ENCODE results near the gene IGF2.

Gene IGF2

DNA sequence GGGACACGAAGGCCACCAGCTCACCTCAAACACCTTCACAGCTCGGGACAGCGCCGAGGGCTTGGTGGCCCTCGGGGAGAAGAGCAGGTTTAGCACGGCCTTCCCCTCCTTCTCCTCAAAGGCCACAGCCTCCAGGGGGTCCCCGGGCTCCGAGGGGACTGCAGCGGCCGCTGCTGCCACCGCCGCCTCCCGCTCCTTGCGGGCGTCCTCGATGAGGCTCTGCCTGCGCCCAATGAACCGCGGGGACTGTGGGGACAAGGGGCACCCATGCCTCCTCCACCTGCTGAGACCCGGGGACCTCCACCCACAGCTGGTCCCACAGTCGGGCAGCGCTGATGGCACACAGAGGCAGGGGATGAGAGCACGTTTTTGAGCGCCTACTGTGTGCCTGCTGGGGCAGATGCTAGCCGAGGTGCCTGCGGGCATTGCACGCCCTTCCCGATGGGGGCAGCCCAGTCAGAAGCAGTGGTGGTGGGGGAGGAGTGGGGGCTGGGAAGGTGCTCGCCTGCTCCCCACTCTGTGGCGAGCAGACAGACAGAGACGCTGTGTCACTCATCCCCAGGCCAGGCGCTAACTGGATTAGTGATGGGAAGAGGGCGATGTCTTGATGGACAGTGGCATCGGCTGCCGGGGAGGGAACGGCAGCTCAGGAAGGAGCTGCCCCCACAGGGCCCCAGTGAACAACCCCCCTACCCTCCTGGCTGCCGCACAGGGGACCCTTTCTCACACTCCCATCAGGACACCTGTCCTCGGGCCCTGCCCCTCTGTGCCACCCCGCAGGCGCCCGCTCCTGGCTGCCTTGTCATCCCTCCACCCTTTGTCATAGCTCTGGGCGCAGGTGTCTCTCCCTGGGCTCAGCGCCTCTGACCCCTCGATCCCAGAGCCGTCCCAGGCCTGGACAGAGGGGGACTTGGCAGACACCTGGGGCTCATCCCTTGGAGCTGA lies 30.7 kb upstream of the IGF2 start:
- DNase-seq: no peak

DNA sequence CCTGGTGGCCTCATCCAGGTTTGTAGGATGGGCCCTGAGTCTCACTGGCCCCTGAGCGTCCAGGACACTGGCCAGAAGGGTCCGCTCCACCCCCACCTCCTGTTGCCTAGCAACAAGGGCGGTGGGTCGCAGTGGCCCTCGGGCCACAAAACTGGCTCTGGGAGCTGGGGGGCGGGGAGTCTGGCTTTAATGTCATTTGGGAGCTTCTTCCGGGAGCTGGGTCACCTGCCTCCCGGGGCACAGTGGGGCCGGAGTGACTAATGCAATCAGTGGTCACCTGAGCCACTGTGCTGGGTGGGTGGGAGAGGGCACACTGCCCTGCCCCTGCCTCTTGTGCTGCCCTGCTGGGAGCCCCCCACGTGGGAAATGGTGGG lies 29.8 kb upstream of the IGF2 start:
- no peak for DNase-seq

DNA sequence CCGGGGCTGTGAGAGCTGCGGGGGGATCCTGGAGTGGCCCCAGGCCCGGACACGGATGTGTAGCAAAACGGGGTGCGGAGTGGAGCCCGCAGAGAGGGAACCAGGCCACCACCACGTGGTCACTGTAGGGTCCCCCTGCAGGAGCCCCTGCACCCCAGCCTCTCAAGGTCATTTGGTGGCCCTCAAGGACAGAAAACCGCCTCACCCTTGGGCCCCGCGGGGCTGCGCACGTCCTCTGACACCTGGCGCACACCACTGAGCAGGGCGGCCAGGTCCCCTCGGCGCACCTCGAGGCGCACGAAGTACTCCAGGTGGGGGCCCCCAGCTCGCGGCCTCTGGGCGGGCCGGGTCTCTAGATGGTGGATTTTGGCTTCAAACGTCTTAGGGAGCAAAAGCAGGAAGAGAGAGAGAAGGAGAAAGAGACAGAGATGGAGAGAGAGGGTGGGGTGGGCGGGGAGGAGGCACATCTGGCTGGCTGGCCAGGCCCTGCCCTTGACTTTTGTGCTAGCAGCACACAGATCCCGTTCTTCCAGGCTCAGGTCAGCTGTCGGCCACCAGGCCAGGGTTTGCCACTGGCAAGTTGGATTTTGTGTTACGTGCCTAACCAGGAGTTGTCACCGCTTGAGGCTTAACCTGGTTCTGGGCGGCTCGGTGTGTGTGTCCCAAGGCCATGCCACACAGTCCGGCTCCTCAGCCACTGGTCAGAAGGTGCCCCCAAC lies 29.3 kb upstream of the IGF2 start:
- no peak for DNase-seq

DNA sequence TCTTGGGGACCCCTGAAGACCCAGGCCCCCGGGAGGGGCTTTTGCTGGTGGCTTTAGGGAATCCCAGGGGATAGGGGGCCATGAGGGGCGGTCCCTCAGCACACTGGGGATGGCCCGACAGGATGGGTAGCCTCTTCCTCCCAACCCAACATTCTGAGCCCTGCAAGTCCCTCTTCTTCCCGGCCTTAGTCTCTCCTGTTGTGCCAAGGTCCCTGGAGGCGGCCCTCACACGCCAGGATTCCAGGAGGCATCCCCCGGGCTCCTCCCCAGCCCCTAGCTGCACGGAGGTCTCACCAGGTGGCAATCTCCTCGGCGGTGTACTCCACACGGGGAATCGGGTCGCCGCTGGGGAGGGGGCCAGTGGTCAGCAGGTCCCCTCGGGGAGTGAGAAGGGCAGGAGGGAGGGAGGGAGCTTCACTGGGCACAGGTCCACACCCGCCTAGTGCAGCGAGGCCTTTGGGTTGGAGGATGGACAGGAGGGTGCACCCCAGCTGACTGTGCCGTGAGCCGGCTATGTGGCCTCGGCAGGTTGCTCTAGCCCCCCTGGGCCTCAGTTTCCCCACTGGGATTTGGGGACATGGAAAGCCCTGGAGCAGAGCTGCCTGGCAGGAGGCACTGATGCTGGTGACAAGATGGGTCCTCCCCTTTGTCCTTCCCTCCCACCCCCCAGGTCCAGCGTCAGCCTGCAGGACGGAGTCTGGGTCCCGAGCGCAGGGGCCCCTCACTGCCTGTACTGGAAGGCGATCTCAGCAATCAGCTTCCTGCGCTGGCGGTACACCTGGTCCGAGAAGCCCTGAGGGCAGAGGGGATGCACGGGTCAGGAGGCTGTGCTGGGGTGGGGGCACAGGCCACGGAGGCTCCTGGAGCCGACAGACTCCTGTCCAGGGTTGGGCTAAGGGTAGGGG lies 28.2 kb upstream of the IGF2 start:
- DNase-seq: no peak

DNA sequence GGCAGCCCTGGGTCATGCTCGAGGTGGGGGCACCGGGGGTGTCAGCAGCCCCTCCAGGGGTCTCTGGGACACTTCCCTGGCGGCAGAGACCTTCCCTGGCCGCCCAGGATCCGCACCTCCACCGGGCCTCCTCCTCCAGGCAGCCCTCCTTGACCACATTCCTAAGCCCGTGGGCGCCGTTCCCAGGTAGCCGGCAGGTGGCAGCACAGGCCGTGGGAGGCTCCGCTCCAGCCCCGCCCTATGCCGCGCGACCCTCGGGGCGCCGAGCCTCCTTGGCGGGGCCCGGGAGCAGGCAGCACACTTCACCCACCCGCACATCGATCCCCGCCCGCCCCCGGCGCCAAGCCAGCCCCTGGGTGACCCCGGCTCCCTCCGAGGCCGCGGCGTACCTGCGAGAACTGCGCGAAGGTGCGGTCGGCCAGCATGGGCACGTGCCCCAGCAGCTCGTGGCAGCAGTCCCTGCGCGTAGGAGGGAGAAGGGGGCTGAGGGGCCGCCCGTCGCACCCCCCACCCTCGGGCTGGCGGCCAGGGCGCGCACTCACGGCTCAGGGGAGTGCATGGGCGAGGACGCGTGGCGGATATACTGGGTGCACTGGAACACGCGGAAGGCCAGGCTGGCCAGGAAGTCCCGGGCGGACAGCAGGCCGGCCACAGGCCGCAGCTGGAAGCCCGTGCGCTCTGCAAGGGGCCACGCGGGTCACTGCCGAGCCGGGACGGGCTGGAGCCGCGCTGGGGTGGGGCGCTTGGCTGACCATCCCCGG lies 27.1 kb upstream of the IGF2 start:
- DNase-seq: no peak

DNA sequence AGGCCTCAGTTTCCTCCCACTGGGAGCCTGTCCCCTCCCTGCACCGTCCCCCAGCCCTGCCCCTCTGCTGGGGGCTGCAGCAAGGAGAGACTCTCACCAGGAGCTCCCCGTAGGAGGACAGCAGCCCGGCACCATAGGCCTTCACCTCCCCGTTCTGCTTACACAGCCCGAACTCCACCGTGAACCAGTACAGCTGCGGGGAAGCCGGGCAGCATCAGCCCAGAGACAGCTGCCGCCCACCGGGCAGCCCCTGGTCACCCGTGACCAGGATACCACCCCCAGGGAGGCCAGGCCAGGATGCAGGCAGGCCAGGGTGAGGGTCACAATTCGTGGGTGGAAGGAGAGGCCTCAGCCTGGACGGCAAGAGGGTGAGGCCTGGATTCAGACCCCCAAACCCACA lies 26.4 kb upstream of the IGF2 start:
- no peak for DNase-seq

DNA sequence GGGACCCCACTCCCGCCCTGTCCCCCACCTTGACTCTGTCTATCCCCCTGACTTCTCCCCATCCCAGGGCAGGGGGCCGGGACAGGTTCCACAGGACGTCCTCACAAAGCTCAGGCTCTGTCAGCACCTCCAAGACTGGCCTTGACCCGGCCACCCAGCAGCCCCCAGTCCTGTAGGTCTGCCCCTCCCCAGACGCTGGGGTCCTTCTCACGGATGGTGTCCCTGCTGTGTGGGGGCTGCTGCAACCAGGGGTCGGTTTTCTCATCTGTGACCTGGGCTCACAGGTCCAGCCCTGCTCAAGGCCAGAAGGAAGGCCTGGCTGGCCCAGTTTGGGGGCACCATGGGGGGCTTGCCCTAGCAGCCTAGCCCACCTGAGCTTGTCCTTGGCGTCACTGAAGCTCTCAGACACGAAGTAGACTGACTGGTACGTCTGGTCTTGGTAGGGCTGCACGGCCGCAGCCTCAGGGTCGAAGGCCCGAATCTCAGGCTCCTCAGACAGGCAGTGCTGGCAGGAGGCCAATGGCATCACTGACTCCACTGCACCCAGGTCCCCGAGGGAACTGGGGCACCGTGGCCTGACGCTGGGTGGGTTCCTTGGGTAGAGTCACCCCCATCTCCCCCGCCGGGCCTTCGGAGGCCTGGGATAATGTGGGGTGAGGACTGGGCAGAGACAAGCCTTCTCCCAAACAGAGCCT lies 25.8 kb upstream of the IGF2 start:
- DNase-seq: no peak

DNA sequence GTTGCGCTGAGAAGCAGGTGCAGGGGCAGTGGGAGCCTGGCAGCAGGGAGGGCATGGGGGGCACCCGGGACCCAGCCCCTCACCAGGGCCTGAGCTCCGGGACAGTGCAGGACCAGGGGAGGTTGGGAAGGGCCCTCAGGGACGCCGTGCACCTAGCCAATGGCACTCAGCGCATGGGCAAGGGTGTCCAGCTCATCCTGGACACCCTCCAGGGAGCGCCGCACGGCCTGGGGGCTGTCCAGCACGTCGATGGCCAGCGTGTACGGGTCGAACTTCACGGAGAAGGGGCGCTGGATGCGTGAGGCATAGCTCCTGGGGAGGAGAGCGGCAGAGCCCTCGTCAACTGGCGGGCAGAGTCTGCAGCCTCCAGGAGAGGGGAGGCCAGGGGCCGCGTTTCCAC lies 24.9 kb upstream of the IGF2 start:
- DNase-seq: no peak

DNA sequence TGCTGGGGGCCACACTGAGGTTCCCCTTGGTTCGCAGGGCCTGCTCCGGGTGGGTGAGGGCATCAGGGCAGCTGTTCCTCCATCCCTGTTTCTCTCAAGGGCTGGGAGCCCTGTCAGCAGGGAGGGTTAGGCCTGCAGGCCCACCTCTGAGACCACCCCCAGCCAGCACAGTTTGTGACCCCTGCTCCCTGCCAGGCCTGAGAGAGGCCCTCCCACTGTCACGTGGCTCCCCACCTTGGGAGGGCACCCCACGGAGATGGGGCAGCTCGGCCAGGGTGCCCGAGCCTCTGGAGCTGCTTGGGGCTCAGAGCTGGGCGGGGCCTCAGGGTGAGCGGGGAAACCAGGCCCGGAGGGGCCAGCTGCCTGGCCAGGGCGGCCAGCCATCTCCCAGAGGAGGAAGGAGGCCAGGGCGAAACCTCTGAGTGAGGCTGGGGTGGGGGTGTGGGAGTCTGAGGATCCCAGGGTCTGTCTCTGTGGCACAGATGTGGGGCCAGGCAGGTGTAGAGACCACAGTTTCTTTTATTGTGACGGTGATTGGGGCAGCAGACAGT lies 24.3 kb upstream of the IGF2 start:
- no peak for DNase-seq

DNA sequence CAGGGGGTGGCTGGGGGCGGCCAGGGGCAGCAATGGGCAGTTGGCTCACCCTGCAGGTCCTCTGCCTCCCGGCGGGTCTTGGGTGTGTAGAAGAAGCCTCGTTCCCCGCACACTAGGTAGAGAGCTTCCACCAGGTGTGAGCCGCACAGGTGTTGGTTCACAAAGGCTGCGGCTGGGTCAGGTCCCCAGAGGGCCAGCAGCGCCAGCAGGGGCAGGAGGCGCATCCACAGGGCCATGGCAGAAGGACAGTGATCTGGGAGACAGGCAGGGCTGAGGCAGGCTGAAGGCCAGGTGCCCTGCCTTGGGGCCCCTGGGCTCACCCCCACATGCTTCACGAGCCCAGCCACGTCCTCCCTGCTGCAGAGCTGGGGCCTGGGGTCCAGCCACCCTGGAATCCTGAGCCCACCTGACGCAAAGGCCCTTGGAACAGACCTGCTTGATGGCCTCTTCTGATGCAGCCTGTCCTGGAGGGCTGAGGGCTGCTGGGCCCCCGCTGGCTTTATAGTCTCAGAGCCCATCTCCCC lies 21.6 kb upstream of the IGF2 start, which contains the start of gene INS:
Gene INS (minus strand): TSS at position 474 of the 524 bp plus-strand sequence. CDS start 238 bp downstream, at position 236.
- DNase-seq: no peak

DNA sequence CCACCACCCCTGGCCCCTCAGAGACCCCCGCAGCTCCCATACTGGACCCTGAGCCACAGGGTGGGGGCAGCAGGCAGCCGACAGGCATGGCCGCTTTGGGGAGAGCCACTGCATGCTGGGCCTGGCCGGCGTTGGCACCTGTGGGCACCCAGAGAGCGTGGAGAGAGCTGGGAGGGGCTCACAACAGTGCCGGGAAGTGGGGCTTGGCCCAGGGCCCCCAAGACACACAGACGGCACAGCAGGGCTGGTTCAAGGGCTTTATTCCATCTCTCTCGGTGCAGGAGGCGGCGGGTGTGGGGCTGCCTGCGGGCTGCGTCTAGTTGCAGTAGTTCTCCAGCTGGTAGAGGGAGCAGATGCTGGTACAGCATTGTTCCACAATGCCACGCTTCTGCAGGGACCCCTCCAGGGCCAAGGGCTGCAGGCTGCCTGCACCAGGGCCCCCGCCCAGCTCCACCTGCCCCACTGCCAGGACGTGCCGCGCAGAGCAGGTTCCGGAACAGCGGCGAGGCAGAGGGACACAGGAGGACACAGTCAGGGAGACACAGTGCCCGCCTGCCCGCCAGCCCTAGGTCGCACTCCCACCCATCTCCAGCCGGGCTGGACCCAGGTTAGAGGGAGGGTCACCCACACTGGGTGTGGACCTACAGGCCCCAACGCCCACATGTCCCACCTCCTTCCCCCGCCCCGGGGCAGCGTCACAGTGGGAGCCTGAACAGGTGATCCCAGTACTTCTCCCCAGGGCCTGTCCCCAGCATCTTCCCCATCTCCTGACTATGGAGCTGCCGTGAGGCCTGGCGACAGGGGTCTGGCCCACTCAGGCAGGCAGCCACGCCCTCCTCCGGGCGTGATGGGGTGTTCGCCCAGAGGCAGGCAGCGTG lies 20.6 kb upstream of the IGF2 start:
- no peak for DNase-seq

DNA sequence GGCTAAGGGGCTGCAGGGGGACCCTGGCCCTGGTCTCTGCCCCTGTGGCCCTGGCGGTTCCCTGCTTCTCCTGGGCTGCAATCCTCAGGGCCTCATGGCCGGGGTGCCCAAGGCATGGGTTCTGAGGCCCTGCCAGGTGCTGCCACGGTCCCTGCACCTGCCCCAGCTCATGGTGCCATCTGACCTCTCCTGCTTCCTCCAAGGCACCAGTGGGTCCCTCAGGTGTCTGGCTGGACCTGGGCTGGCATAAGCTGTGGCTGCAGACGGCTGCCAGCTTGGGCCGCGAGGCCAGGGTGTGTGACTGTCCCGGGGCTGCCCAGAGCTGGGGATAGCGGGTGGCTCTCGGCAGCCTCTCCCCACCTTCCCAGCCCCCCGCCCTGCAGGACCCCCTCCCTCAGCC lies 19.8 kb upstream of the IGF2 start:
- no peak for DNase-seq

DNA sequence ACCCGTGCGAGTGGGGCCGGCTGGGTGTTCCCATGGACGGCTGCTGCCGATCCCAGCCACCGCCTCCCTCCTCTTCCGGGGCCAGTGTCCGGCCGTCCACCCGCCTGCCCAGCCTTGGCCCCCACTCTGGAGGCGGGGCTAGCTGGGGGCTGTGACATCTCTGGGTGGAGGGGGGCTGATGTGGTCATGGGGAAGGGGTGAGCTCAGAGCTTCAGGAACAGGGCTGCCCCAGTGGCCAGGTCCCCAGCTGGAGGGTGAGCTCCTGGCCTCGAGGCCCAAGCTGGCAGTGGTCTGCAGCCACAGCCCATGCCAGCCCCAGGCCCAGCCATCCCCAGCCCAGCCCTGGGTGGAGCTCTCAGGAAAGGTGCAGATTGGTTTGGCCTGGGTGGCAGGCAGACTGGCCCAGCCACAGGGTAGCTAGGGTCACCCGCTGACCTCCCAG lies 19.1 kb upstream of the IGF2 start:
- DNase-seq: no peak

DNA sequence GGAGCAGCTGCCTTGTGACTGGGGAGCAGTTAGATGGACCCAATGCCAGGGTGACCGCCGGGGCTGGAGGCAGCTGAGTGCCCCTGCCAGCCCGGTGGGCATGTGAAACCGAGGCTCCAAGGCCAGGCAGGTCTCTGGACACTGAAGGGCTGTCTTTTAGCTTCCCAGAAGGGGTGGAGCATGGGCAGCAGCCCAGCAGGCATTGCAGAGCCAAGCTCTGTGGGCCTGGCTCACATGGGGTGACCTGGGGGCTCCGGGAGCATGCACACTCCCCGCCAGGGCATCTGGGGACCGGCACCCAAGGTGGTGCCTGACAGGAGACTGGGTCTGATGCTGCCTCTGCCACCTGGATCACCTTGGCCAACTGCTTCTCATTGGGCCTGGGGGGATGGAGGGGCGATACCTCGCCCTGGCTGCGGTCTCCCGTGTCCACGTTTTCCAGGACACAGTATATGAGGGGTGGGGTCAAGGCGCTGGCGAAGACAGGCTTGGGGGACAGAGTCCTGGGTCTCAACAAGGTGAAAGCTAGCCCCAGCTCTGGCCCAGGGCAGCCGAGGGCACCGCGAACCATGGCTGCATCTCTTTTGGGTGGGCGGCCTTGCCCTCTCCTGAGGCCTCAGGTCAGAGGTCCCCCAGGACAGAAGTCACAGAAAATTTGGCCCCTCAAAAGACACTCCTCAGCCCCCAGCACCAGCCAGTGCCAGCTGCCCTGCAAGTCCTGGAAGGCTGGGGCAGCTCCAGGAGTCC lies 18.3 kb upstream of the IGF2 start:
- no peak for DNase-seq

DNA sequence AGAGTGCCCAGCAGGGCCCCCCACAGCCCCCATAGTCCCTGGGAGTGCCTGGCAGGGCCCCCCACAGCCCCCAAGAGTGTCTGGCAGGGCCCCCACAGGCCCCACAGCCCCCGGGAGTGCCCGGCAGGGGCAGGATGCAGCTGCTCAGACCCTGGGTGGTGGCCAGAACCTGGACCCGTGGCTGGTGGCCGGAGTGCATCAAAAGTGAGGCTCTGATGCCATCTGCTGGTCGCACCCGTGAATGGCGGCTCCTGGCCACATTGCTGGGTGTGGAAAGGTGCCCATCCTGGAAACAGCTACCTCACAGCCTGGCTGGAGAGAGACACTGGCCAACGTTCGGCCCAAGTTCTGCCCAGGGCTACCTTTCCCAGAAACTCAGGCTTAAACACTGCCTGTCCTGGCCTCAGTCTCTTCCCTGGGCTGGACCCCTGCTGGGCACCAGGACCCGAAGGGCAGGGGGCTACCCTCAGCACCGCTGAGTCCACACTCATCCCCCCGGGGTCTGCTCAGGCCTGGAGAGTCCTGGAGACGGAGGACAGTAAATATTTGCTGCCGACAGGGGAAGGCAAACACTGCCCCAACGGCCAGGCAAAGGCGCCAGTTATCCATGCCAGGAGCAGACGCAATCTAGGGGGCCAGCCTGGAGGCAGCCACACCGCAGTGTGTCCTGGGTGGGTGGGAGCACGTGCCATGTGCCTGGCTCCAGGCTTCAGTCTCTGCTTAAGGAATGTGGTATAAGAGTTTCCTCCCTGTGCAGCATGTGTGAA lies 17.4 kb upstream of the IGF2 start:
- DNase-seq: no peak

DNA sequence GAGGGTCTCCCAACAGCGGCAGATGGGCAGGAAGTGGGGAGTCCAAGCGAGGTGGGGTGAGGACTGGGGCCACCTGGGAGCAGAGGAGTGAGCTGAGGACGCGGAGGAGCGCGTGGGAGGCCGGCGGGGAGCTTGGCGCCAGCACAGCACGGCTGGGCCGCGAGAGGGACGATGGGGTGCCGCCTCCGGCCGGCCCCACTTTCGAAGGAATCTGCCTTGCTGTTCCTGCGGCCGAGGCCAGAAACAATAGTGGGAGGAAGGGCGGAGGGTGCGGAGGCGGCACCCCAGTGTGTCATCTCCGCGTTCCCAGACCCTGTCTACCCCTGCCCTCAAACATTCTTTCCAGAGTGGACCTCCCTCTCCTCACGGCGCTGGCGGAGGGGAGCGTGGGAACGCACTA lies 16.3 kb upstream of the IGF2 start:
- DNase-seq: no peak

DNA sequence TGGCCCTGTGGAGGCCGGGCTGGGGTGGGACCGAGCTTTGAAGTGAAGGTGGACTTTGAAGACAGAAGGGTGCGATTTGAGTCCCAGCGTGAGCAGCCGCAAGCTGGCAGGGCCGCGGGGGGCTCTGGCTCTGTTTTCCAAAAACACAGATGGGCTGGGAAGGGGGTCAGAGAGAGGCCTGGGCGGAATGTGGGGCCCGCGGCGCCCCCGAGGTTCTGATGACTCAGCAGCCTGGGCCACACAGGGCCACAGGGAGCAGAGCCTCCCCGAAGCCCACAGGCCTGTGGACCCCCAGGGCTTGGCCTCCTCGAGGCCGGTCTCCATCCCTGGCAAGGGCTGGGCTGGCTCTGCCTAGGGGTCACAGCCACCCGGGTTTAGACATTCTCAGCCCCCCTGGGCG lies 15.7 kb upstream of the IGF2 start:
- DNase-seq: no peak

DNA sequence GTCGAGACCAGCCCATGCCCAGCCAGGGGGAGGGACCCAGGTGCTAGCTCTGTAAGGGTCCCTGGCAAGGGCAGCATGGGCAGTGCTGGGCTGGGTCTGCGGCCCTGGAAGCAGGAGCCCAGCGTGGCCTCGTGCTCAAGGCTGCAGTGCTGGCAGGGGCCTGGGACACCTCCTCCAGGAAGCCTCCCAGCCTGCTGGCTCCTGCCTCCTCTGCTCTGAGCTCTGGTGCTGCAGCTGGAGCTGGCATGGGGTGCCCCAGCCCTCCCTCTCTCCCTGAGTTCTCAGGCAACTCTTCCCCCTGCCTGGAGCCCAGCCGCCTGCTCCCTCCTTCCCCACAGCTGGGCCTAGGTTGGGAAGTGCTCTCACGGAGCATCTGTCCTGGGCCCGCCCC lies 15.0 kb upstream of the IGF2 start:
- DNase-seq: no peak
